OCI-LY1 (cell line): ENCODE data around the gene BABAM2.
"Not testable (repeated sequence)": the region's sequence is repeated elsewhere in the genome, so short reads cannot be mapped to it uniquely, and the experiment has no call there.

Source experiments
- H2AFZ ChIP-seq: fragments of 200-600 bp; sonication (generic), shearing (Covaris generic); 2 replicates; pipeline ENCODE4 v1.6.0; 2014; ENCODE audit warnings: antibody characterized with exemption, mild to moderate bottlenecking, low read length
- H3F3A ChIP-seq: fragments of 200-600 bp; sonication (generic), shearing (Covaris generic); 2 replicates; pipeline ENCODE4 v1.6.0; 2014; ENCODE audit warnings: mild to moderate bottlenecking, antibody characterized with exemption, low read length, moderate library complexity; ENCODE audit not compliant: insufficient read depth
- H3K27ac ChIP-seq: fragments of 200-600 bp; sonication (generic); 2 replicates; pipeline ENCODE4 v1.5.1; 2014; ENCODE audit warnings: low read length, mixed run types, mild to moderate bottlenecking, low read depth; ENCODE audit not compliant: poor library complexity, severe bottlenecking
- H3K27me3 ChIP-seq: fragments of 200-600 bp; sonication (generic); 2 replicates; pipeline ENCODE4 v1.6.0; 2014; ENCODE audit warnings: antibody characterized with exemption, mild to moderate bottlenecking, low read length, moderate library complexity; ENCODE audit not compliant: insufficient read depth
- H3K36me3 ChIP-seq: fragments of 200-600 bp; sonication (generic); 2 replicates; pipeline ENCODE4 v1.6.1; 2014; ENCODE audit warnings: mild to moderate bottlenecking, antibody characterized with exemption, low read length, moderate library complexity, mixed read lengths; ENCODE audit not compliant: insufficient read depth
- H3K4me1 ChIP-seq: fragments of 200-600 bp; sonication (generic); 2 replicates; pipeline ENCODE4 v1.5.1; 2014; ENCODE audit warnings: mild to moderate bottlenecking, low read length, moderate library complexity; ENCODE audit not compliant: insufficient read depth, severe bottlenecking
- H3K4me2 ChIP-seq: fragments of 200-600 bp; sonication (generic), shearing (Covaris generic); 2 replicates; pipeline ENCODE4 v1.6.1; 2014; ENCODE audit warnings: low read length
- H3K4me3 ChIP-seq: fragments of 200-600 bp; sonication (generic); 2 replicates; pipeline ENCODE4 v1.5.1; 2014; ENCODE audit warnings: low read length, low read depth, mild to moderate bottlenecking, mixed read lengths; ENCODE audit not compliant: poor library complexity, severe bottlenecking
- H3K79me2 ChIP-seq: fragments of 200-600 bp; shearing (Covaris generic); 2 replicates; pipeline ENCODE4 v1.6.1; 2016; ENCODE audit warnings: mixed run types, low read length, mixed read lengths; ENCODE audit not compliant: insufficient read depth
- H3K9ac ChIP-seq: fragments of 200-600 bp; sonication (generic), shearing (Covaris generic); 2 replicates; pipeline ENCODE4 v1.6.1; 2014; ENCODE audit warnings: mild to moderate bottlenecking, low read length, mixed read lengths
- H3K9me2 ChIP-seq: fragments of 200-600 bp; sonication (generic), shearing (Covaris generic); 2 replicates; pipeline ENCODE4 v1.6.1; 2014; ENCODE audit warnings: low read depth, mild to moderate bottlenecking, low read length, mixed read lengths
- H3K9me3 ChIP-seq: fragments of 200-600 bp; shearing (Covaris generic); 2 replicates; pipeline ENCODE4 v1.6.1; 2014; ENCODE audit warnings: low read length, mixed read lengths
- H4K20me1 ChIP-seq: fragments of 200-600 bp; sonication (generic), shearing (Covaris generic); 2 replicates; pipeline ENCODE4 v1.6.0; 2016; ENCODE audit warnings: mild to moderate bottlenecking, low read length; ENCODE audit not compliant: insufficient read depth
- EZH2 ChIP-seq: fragments of 200-600 bp; sonication (generic), shearing (Covaris generic); IDR thresholded peaks from 2 replicates; pipeline ENCODE4 v1.8.0; 2017; ENCODE audit warnings: borderline replicate concordance, mixed run types, mild to moderate bottlenecking, antibody characterized with exemption, low read length, moderate library complexity, mixed read lengths
- TF ChIP-seq, protein P1 (sequence below): fragments of 200-600 bp; sonication (generic), shearing (Covaris generic); IDR thresholded peaks from 2 replicates; pipeline ENCODE4 v1.5.1; 2017; ENCODE audit warnings: mild to moderate bottlenecking, antibody characterized with exemption, low read length, moderate library complexity, mixed read lengths

The BABAM2 gene

DNA sequence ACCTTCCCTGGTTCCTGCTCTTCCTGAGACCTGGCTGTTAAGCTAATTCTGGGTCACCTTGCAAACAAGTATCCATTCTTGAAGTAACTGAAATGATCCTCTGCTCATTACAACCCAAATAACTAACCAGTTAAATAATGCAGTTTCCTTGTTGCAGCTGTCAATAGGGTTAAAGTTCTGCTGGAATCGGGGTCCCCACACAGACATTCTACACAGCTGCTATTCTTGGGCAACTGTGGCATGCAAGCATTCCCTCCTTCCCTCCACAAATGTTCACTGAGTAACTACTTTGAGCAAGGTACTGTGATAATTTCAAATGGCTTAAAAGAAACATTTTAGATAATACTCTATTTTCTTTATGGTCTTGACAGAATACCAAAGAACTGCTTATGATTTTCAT is 17.4 kb upstream of the BABAM2 start:
- no peaks in the 10 kb centered on the region for H3K9me2 ChIP-seq
- no peaks in the 10 kb centered on the region for H3K36me3 ChIP-seq
- H2AFZ ChIP-seq, result no peak overlapping the region
- no peak overlapping the region for H3K9ac ChIP-seq
- no peaks in the 10 kb centered on the region for H4K20me1 ChIP-seq
- TF ChIP-seq, protein P1, sequence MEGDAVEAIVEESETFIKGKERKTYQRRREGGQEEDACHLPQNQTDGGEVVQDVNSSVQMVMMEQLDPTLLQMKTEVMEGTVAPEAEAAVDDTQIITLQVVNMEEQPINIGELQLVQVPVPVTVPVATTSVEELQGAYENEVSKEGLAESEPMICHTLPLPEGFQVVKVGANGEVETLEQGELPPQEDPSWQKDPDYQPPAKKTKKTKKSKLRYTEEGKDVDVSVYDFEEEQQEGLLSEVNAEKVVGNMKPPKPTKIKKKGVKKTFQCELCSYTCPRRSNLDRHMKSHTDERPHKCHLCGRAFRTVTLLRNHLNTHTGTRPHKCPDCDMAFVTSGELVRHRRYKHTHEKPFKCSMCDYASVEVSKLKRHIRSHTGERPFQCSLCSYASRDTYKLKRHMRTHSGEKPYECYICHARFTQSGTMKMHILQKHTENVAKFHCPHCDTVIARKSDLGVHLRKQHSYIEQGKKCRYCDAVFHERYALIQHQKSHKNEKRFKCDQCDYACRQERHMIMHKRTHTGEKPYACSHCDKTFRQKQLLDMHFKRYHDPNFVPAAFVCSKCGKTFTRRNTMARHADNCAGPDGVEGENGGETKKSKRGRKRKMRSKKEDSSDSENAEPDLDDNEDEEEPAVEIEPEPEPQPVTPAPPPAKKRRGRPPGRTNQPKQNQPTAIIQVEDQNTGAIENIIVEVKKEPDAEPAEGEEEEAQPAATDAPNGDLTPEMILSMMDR, result no peak
- no peak for TF ChIP-seq EZH2
- no peaks in the 10 kb centered on the region for H3F3A ChIP-seq
- no peaks in the 10 kb centered on the region for H3K9me3 ChIP-seq
- H3K79me2 ChIP-seq, result no peaks in the 10 kb centered on the region
- H3K4me3 ChIP-seq, result no peak overlapping the region
- H3K4me1 ChIP-seq, result no peaks in the 10 kb centered on the region
- no peaks in the 10 kb centered on the region for H3K27me3 ChIP-seq
- H3K4me2 ChIP-seq, result no peak overlapping the region
- no peak overlapping the region for H3K27ac ChIP-seq

DNA sequence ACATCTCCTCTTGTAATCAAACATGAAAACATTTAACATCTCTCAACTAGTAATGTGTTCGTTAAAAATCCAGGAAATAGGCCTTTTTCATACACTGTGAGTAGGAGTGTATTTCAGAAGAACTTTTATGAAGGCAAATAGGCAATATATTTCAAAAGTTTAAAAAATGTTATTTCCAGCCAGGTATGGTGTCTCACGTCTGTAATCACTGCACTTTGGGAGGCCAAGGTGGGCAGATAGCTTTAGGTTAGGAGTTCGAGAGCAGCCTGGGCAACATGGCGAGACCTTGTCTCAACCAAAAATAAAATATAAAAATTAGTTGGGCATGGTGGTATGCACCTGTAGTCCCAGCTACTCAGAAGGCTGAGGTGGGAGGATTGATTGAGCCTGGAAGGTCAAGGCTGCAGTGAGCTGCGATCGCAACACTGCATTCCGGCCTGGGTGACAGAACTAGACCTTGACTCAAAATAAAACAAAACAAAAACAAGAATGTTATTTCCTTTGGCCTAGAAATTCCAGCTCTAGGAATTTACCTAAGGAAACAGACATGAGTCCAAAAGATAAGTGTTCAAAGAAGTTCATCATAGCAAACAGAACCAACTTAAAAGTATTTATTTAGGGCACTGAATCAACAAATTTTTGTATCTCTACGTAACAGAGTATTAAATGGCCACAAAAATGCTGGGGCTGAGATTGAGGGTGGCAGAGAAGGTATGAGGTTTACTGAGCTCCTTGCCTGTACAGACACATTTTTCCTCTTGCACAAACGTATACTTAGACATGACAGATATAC is 15.2 kb upstream of the BABAM2 start:
- TF ChIP-seq, protein P1, result no peak
- TF ChIP-seq EZH2, result no peak
- Histone ChIP-seq H3K27me3 (no peaks in the 10 kb centered on the region), H4K20me1 (no peaks in the 10 kb centered on the region), H3K4me3 (no peak overlapping the region), H3K4me1 (no peaks in the 10 kb centered on the region), H3F3A (no peaks in the 10 kb centered on the region), H2AFZ (no peak overlapping the region), H3K9me2 (no peaks in the 10 kb centered on the region), H3K79me2 (no peaks in the 10 kb centered on the region), H3K27ac (no peak overlapping the region), H3K9me3 (no peaks in the 10 kb centered on the region), H3K4me2 (no peak overlapping the region), H3K9ac (no peak overlapping the region), H3K36me3 (no peaks in the 10 kb centered on the region)

DNA sequence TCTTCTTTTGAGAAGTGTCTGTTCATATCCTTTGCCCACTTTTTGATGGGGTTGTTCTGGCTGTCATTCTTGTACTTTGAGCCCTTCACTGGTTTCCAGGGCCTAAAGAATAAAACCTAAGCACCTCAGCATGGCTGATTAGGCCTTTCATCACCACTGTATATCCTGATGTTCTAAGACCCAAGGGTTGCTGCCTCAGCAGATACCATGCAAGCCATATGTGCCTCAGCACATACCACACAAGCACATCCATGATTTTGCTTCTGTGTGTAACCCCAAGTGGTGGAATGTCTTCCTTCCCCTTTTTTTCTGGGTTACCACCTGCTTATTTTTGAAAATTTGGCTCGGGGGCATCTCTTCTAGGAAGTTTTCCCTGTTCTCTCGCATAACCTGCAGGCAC is 11.7 kb upstream of the BABAM2 start:
- TF ChIP-seq, protein P1, result no peak
- TF ChIP-seq EZH2, result no peak
- no peaks in the 10 kb centered on the region for H3K79me2 ChIP-seq
- no peak overlapping the region for H3K4me3 ChIP-seq
- H3K4me2 ChIP-seq, result no peak overlapping the region
- no peaks in the 10 kb centered on the region for H3K4me1 ChIP-seq
- no peak overlapping the region for H2AFZ ChIP-seq
- H3K36me3 ChIP-seq, result no peaks in the 10 kb centered on the region
- H3F3A ChIP-seq, result no peaks in the 10 kb centered on the region
- no peaks in the 10 kb centered on the region for H3K27me3 ChIP-seq
- H3K9me2 ChIP-seq, result no peaks in the 10 kb centered on the region
- no peaks in the 10 kb centered on the region for H3K9me3 ChIP-seq
- H3K9ac ChIP-seq, result no peak overlapping the region
- no peaks in the 10 kb centered on the region for H4K20me1 ChIP-seq
- no peak overlapping the region for H3K27ac ChIP-seq

- not testable (repeated sequence) for H3K9me3 ChIP-seq, H3K27me3 ChIP-seq, H3K4me2 ChIP-seq, H3K27ac ChIP-seq, H4K20me1 ChIP-seq, H2AFZ ChIP-seq, H3K36me3 ChIP-seq, H3K9ac ChIP-seq, H3K4me1 ChIP-seq, H3K79me2 ChIP-seq, H3K9me2 ChIP-seq, H3F3A ChIP-seq, H3K4me3 ChIP-seq
These were observed 8.5 kb upstream of the BABAM2 start for GRCh38 chr2:27881815-27882583.

DNA sequence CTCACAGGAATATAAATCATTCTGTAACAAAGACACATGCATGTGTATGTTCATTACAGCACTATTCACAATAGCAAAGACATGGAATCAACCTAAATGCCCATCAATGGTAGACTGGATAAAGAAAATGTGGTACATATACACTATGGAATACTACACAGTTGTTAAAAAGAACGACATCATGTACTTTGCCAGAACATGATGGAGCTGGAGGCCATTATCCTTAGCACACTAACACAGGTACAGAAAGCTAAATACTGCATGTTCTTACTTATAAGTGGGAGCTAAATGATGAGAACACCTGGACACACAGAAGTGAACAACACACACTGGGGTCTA is 8.0 kb upstream of the BABAM2 start:
- H3F3A ChIP-seq, H3K27me3 ChIP-seq, H2AFZ ChIP-seq, H4K20me1 ChIP-seq, H3K79me2 ChIP-seq, H3K4me3 ChIP-seq, H3K36me3 ChIP-seq, H3K9ac ChIP-seq, H3K4me2 ChIP-seq, H3K27ac ChIP-seq, H3K4me1 ChIP-seq, H3K9me3 ChIP-seq, H3K9me2 ChIP-seq: not testable (repeated sequence)
